Measurements from ENCODE around the gene OTOP2. TPM values are rescaled to one million over a fixed set of nuclear protein-coding genes. Genes with fewer than 3 reads are reported as not detected.

Gene OTOP2, protein sequence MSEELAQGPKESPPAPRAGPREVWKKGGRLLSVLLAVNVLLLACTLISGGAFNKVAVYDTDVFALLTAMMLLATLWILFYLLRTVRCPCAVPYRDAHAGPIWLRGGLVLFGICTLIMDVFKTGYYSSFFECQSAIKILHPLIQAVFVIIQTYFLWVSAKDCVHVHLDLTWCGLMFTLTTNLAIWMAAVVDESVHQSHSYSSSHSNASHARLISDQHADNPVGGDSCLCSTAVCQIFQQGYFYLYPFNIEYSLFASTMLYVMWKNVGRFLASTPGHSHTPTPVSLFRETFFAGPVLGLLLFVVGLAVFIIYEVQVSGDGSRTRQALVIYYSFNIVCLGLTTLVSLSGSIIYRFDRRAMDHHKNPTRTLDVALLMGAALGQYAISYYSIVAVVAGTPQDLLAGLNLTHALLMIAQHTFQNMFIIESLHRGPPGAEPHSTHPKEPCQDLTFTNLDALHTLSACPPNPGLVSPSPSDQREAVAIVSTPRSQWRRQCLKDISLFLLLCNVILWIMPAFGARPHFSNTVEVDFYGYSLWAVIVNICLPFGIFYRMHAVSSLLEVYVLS
- not detected for polyA plus RNA-seq (2013, experiment 1 of 2; ENCODE audit: insufficient read length)
- polyA plus RNA-seq (2013, experiment 2 of 2; ENCODE audit: insufficient read length) = not detected

DNA sequence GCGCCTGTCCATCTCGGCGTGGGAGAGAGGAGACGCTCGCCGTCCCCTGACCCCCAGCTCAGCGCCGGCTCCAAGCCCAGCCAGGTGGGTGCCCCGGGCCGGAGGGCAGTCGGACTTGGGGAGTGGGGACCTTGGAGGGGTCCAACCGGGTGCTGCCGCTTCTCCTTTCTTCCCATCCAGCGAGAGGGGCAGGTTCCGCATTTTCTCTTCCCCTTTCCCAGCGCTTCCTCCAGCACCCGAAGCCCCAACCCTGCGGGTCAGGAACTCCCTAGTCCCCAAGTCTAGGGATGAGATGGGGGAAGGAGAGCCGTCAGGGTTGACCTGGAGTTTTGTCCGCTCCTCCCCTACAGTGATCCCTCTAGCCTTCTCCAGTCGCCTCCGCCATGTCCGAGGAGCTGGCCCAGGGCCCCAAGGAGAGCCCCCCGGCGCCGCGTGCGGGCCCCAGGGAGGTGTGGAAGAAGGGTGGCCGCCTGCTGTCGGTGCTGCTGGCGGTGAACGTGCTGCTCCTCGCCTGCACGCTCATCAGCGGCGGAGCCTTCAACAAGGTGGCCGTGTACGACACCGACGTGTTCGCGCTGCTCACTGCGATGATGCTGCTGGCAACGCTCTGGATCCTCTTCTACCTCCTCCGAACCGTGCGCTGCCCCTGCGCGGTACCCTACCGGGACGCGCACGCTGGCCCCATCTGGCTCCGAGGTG, at the start of gene OTOP2:
TSS of gene OTOP2 (plus strand) at position 24 of the 699 bp plus-strand sequence. CDS start at position 384, 360 bp downstream.
- DNase-seq = no peak

DNA sequence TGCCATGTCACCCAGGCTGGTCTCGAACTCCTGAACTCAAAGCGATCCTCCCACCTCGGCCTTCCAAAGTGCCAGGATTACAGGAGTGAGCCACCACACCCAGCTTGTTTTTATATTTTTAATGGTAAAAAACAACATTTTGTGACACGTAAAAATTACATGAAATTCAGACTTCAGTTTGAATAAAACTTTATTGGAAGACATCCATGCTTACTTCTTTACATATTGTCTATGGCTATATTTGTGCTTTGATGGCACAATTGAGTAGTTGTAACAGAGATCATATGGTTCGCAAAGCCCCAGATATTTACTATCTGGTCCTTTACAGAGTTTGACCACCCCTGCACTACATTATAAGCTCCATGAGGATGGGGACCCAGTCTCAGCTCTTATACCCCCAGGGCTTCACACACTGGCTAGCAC, 49.4 kb upstream of the OTOP2 start:
- no peak for DNase-seq

DNA sequence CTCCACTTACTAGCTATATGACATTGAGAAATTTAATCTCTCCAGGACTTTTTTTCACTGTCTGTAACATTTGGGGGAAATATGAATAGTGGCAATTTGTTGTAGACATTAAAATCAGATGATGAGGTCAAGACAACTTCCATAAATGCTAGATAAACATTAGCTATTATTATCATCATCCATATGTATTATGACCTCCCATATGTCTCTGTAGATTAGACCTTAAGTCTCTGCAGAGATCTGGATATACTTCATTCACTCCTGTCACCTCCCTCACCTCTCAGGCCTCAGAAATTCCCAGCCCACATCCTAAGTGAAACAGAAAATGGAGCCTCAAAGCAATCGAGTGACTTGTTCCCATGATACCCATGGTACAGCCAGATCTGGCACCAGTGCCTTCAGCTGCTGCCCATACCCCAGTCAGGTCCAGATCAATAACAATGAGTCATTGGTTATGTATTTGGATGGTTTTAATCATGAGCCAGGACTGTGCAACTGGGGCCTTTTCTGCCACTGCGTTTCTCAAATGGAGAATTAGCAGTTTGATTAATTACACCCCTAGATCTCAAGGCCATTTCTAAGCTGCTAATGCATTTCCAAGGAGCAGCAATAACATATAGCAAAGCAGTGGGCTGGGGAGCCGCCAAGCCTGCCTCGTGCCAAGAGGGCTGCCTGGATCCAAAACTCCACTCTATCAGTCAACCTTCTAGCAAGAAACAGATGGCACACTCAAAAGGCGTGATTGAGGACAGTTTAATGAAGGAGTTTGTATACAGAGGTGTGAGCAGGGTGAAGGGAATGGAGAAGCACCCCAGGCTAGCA, 48.7 kb upstream of the OTOP2 start:
- DNase-seq = no peak

DNA sequence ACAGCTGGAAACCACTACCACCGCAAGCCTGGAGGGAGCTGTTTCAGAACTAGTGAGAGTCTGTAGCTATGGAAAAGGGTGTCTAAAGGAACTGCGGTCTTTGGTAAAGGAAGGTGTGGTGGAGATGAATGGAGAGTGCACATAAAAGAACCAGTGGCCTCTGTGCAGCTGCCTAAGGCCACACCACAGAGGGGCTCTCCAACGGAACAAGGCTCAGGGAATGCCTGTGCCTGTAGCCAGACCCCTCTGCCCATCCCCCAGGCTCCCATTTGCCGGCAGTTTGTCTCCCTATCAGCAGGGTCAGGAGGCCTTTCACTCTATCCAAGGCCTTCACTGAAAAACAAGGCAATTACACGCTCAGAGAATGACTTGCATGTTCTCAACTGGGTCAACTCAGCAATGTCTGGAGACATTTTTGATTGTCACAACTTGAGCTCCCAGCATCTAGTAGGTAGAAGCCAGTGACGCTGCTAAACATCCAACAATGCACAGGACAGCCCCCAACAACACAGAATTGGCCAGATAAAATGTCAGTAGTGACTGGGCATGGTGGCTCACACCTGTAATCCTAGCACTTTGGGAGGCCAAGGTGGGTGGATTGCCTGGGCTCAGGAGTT, 48.0 kb upstream of the OTOP2 start:
- no peak for DNase-seq

DNA sequence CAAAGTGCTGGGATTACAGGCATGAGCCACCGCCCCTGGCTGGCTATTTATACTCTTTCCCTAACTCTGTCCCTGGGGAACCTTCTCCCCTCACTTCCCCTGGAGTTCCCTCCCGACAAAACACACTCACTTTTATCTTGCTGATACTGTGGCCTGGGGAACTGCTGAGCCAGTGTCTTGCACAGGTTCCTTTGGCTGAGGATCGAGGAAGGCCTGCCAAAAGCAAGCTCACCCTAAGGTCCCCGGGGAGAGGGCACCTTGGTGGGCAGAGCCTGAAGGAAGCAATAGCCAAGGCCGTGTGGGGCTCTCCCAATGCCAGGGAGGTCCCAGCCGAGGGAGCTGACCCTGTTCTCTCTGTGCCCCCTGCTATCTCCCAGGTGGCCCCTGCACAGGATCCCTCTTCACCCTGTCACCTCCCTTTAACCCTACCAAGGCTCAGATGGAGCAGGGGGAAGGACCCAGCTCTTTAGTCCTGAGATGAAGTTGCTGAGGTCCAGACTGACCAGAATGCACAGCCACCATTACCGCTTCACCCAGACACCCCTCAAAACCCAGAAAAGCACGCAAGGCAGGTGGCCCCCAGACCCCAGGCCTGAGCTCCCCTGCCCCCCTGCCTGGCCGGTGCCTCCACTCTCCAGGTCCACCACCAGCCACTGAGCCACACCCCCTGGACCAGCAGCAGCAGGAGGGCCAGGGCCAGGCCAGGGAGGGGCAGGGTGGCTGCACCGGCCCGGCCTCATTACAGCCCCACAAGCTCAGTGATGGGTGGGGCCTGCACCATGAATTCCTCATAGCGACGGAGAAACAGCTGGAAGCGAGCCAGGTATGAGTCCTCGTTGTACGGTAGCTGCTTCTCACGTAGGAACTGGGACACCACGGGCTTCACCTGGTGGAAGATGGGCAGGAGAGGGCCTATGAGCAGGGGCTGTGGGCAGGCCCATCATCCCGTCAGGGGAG, 46.2 kb upstream of the OTOP2 start:
- no peak for DNase-seq

DNA sequence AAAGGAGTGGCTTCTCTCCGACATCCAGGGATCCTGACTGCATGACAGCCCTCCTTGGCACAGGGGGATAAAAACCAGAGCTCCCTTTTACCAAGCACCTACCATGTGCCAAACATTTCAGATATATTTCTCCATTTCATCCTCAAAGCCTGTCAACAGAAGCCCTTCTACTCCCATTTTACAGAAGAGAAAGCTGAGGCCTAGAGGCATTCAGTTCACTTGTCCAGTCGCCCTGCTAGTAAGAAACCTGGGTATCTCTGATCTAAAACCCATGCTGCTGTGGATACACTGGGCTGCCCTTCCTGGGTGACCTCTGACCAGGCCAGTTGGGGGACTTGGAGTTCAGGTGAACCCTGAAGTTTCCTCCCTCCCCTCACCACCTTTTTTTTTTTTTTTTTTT, 45.4 kb upstream of the OTOP2 start:
- no peak for DNase-seq

DNA sequence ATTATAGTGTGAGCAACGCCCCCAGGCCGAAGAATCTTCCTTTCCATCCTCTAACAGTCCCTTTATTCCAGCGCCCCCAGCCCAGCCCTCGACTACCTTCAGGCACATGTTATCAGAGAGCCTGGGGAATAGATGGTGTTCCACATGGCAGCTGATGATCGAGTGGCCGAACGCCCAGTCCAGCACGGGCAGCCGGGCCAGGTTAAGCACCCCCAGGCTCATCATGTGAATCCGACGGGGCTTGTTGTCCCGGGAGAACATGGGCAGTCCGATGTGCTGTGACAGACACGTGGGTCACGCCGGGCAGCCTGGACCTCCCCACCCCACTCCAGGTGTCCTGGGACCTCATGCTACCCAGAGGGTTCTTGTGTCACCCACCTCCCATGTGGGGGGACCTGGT, 44.8 kb upstream of the OTOP2 start:
- no peak for DNase-seq

DNA sequence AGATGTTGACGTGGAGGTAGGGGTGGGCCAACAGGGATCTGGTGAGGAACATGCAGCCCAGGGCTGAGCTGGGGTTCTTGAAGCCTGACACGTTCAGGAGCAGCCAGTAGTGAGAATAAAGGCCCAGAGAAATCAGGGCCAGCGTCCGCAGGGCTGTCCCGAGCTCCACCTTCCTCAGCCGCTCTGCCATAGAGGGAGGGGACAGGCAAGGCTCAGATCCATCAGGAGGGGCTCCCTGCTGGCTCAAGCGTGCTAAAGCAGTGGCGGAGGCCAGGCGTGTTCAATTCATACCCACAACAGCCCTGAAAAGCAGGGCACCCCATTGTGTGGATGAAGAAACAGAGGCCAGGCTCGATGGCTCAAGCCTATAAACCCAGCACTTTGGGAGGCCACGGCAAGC, 43.0 kb upstream of the OTOP2 start:
- no peak for DNase-seq

DNA sequence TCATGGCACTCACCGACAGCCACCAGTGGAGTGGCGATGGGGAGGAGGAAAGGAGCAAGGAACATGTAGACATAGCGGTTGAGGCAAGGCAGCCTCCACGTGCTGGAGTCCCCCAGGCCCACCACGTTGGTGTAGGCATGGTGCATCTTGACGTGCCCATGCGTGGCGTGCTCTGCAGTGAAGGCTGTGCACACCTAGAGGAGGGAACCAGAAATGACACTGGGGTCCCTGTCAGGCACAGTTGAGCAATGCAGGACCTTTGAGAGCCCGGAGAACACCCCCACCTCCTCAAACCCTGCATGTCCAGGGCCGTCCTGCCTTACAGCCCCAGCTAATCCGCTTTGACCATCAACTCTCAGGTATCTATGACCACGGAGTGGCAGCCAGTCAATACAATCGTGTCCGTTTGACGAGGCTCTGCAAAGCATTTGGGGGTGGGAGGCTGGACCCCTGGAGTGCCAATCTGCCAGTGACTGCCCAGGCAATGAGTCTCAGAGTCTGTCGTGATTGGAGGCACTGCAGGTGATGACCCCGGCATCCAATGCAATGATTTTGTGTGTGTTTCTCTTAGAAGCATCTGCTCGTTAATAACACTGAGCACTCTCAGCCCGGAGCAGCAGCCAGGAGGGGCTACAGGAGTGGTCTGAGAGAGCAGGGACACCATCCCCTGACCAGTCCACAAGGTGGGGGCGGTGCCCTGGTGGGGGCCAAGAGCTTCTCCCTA, 41.4 kb upstream of the OTOP2 start:
- DNase-seq = no peak

DNA sequence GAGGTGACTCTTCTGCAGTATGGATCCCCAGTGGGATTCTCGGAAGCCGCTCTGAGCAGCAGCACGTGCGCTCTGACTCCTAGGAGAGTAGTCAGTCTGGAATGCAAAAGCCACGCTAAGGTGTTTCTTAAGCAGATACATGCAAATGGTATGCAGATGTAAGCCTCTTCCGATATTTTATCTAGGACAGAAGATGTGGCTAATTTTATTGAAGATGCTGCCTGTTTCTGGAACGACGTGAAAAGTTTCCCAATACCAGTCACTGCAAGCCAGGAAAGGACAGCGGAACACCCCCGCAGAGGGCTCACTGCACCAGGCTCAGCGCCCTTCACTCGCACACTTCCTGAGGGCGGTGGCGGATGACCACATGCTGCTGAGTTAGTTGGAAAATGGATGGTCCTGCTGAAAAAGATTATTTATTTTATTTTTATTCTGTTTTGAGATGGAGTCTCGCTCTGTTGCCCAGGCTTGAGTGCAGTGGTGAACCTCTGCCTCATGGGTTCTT, 40.8 kb upstream of the OTOP2 start:
- peak; percentile 16 for DNase-seq

DNA sequence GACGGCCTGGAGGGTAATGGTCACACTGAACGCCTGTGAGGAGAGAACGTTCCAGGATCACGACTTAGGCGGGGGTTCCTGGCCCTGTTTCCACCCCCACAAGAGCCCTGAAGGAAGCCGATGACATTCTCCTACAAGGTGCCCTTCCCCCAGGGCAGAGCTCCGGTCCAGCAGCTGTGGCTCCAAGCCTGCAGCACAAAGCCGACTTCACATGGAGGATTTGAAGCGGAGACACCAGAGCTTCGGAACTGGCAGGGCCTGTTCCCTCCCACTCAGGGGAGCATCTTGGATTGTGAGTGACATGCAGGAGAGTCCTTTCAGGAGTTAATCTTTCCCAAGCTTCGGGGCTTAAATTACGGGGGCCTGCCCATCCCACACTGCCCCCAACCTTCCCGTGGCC, 35.6 kb upstream of the OTOP2 start:
- DNase-seq = no peak

DNA sequence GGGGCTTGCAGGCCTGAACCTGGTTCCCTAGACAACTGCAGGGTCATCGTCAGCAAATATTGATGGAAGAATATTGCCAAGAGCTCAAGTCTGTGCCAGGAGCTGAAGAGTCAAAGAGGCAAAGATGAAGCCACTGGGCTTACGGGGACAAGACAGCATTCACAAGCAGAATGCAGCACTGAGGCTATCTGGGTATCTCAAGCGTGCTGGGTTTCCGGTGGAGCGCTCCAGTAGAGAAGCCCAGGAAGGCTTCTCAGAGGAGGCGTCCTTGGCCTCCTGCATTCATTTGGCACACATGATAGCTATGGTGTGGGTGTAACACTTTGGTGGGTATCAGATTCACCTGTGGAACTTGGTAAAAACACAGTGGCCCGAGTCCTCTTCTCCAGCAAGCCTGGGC, 33.5 kb upstream of the OTOP2 start:
- DNase-seq = no peak

DNA sequence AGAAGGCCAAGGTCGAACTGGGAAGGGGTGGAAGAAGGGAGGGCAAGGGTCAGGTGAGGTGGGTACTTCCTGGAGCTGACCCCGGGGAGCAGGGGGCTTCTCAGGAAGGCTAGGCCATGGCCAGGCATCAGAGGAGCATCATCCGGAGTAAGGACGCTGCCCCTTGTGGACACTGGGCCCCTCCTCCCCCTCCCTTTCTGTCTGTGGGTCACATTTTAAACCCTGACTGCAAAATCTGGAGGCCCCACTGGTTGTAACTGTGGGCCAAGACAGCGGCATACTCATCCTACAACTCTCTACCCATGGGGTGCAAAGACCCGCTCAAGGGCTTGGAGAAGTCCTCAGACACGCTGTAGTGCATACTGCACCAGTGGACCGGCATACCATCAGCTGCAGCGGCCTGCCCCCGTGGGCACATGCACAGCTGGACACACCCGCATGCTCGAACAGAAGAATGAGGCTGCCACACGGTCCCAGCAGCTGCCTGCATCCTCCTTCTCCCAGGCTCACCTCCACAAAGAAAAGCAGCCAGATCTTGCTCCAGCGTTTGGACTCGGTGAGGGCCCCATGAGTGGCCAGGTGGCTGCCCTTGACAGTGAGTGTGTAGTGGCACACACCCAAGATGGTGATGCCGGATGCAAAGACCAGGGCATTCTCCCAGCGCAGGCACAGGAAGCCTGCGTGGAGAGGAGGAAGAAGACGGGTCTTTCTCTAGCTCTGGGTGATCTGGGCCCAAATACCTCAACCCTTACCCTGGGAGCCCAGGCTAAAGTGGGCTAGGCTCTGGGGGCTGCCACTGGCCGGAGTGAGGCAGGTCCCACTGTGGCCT, 31.8 kb upstream of the OTOP2 start:
- no peak for DNase-seq

DNA sequence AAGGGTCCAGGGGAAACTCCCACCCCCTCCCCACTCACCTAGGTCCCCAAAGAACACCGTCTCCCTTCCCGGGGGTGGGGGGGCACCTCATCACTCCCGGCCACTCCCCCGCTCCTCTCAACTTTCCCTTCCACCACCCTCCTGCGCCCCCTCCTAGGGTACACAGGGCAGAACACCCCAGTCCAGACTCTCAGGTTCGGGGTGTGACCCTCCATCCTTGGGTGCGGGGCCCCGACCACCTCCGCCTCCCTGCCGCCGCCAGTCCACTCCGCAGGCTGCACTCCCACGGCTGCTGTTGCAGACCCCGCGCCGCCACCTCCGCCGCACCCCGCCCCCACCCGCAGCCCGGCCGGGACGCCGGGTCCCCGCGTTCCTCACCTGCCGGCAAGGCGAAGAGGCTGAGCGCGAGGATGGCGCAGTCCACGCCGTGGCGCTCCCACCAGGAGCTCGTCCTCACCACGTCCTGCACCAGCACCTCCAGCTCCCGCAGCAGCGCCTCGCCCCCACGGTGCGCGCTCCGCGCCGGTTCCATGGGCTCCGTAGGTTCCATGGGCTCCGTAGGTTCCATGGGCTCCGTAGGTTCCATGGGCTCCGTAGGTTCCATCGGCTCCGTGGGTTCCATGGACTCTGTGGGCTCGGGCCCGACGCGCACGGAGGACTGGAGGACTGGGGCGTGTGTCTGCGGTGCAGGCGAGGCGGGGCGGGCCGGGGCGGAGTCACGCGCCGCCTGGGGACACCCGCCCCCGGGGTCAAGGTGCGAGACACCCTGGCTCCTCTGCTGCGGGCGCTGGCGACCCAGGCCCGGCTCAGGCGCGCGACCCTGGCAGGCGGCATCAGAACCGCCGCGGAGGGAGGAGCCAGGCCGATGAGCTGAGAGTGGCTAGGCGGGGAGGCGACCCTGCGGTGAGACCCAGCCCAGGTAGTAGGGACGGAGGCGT, 30.8 kb upstream of the OTOP2 start, which contains the start of gene FADS6:
TSS of gene FADS6 (minus strand) at position 660 of the 938 bp plus-strand sequence. CDS start at position 622, 38 bp downstream.
- DNase-seq = no peak

DNA sequence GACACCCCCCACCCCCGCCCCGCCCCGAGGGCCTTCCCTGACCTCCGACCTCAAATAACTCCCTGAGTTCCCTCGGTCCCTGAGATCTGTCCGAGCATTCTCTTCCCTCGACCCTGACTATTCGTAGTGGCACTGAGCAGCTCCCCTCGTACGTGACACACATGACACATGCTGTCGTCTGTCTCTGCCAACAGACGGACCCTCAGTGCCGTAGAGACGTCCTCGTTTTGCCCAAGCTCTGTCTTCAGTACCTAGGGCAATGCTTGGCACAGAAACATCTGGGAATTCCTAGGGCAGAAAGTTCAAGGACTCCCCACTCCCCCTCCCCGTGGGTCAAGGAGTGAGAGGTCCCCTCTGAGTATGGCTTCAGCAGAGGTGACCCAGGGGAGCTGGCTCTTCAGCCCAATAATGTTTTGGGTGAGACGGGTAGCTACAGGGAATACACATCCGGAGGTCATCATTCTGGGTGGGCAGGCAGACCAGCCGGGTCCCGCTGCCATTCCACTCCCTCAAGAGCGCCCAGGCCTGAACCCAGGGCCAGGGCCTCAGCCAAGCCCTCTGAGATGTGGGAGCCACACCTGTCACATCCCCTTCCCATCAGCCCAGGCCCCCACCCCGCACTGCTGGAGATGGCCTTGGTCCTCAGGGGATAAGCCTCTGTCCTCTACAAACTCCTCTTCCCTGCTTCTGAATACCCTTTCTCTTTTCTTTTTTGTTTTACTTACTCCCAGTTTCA, 30.0 kb upstream of the OTOP2 start:
- no peak for DNase-seq

DNA sequence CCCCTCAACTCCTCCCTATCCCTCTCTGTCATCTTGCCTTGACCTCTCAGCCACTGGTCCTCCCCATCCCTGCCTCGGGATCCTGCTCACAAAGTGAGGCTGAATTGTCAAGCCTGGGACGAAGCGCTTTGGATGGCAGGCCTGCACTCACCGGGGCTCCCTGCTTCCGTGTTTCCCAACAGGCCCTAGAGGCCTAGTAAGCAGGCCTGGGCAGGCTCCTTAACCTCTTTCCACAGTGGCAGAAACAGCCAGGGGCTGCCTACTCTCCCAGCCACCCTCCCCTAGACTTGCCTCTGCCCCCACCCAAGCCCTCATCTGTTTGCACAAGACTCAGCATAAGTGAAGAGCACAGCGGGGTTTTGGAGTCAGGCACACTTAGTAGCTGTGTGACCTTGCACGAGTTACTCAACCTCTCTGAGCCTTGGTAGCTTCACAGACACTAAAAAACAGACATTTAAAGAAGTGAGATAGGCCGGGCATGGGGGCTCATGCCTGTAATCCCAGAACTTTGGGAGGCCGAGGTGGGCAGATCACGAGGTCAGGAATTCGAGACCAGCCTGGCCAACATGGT, 25.6 kb upstream of the OTOP2 start:
- no peak for DNase-seq

DNA sequence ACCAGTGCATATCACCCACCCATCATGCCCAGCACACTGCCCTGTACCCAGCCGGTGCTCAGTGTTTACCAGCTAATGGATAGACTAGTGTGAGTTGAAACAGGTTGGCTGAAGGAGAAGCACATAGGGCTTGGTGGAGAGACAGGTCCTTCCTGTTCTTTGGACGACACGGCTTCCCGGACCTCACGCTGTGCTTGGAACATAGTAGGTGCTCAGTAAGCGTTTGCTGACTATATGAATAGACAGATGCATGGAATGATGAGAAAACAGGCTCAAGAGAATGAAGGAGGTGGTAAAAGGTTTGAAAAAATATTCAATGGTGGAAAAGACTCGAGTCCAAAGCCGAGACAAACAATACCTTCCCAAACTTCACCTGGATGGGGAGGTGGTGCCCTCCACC, 23.9 kb upstream of the OTOP2 start:
- DNase-seq = no peak
